ENCODE data around the gene LGR6.

Gene LGR6

GRCh38 chr1:202214089-202214843 lies 20.7 kb downstream of the LGR6 start:
- H3K9ac ChIP-seq = peak overlapping the region in 9 of 11 experiments; percentile 22 to 63 (median 47); a peak in 13 of 22 replicates
- H3K27me3 ChIP-seq = peaks cover 0 to 30% (median 11%) of the 10 kb centered on the region in 11 experiments; a peak in 18 of 22 replicates
- H4K20me1 ChIP-seq = peaks cover 0 to 11% (median 0%) of the 10 kb centered on the region in 11 experiments; a peak in 2 of 22 replicates
- peak overlapping the region; percentile 85 to 94 (median 89) for H3K4me2 ChIP-seq
- peak overlapping the region in 1 of 11 experiments; percentile 30; a peak in 1 of 22 replicates for H3K27ac ChIP-seq
- H3K36me3 ChIP-seq = no peaks in the 10 kb centered on the region
- peak overlapping the region; percentile 40 to 67 (median 50) for H3K4me3 ChIP-seq
- H3K9me3 ChIP-seq (replicated peaks in 1 of 11) = no peaks in the 10 kb centered on the region
- H3K4me1 ChIP-seq = peaks cover 13 to 50% (median 33%) of the 10 kb centered on the region in 10 experiments; a peak in 19 of 20 replicates
- TF ChIP-seq Cebpa-rat (IDR thresholded peaks at IDR 0.05) = no peak

- Histone ChIP-seq H3K27ac (no peak overlapping the region), H3K9me3 (replicated peaks in 1 of 11) (no peaks in the 10 kb centered on the region), H3K4me2 (peak overlapping the region in 6 of 11 experiments; percentile 11 to 43 (median 28); a peak in 6 of 22 replicates), H3K4me3 (no peak overlapping the region), H3K36me3 (no peaks in the 10 kb centered on the region), H3K4me1 (peaks cover 13 to 50% (median 33%) of the 10 kb centered on the region in 10 experiments; a peak in 19 of 20 replicates), H3K9ac (no peak overlapping the region; a peak in 1 of 22 replicates), H3K27me3 (peaks cover 0 to 30% (median 11%) of the 10 kb centered on the region in 11 experiments; a peak in 18 of 22 replicates), H4K20me1 (peaks cover 0 to 11% (median 0%) of the 10 kb centered on the region in 11 experiments; a peak in 2 of 22 replicates)
- TF ChIP-seq Cebpa-rat (IDR thresholded peaks at IDR 0.05) = no peak
Measured at GRCh38 chr1:202215472-202216130, 22.0 kb downstream of the LGR6 start.

- 0 out of 22 replicates have a peak, but pooled peaks of 1 of the 11 experiments have one; percentile 11 for TF ChIP-seq Cebpa-rat (IDR thresholded peaks at IDR 0.05)
- H4K20me1 ChIP-seq = peaks cover 0 to 11% (median 0%) of the 10 kb centered on the region in 11 experiments; a peak in 2 of 22 replicates
- no peak overlapping the region for H3K4me3 ChIP-seq
- H3K9ac ChIP-seq = no peak overlapping the region
- H3K4me1 ChIP-seq = peaks cover 13 to 61% (median 43%) of the 10 kb centered on the region in 10 experiments; a peak in 19 of 20 replicates
- H3K9me3 ChIP-seq (replicated peaks in 1 of 11) = no peaks in the 10 kb centered on the region
- H3K27ac ChIP-seq = no peak overlapping the region
- no peaks in the 10 kb centered on the region for H3K36me3 ChIP-seq
- H3K4me2 ChIP-seq = peak overlapping the region; percentile 13 to 53 (median 31); a peak in 19 of 22 replicates
- peaks cover 0 to 30% (median 11%) of the 10 kb centered on the region in 11 experiments; a peak in 18 of 22 replicates for H3K27me3 ChIP-seq
Measured at GRCh38 chr1:202216691-202217090, 23.1 kb downstream of the LGR6 start.

DNA sequence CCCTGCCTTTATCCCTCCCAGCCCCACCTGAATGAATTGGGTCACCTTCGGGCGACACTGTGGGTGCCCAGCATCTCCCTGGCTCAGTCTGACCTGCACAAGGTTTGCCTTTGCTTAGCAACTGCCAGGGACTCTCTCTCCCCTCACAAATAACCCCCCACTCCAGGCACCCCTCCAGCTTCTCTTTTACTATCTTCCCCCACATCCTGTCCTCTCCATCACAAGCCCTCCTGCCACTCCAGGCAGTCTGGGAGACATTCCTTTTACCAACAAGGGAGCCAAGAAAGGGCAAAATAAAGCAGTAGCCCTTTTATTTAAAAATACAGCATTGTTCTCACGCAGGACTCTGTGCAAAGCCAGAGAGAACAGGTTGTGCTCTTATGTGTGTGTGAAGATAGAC lies 23.9 kb downstream of the LGR6 start:
- TF ChIP-seq Cebpa-rat (IDR thresholded peaks at IDR 0.05) = no peak
- Histone ChIP-seq H3K36me3 (no peaks in the 10 kb centered on the region), H3K27me3 (peaks cover 0 to 30% (median 11%) of the 10 kb centered on the region in 11 experiments; a peak in 18 of 22 replicates), H4K20me1 (peaks cover 0 to 7% (median 0%) of the 10 kb centered on the region in 11 experiments; a peak in 2 of 22 replicates), H3K4me2 (peak overlapping the region in 3 of 11 experiments; percentile 50 to 53 (median 52); a peak in 3 of 22 replicates), H3K4me3 (no peak overlapping the region), H3K9me3 (replicated peaks in 1 of 11) (no peaks in the 10 kb centered on the region), H3K27ac (no peak overlapping the region), H3K4me1 (peaks cover 13 to 69% (median 51%) of the 10 kb centered on the region in 10 experiments; a peak in 19 of 20 replicates), H3K9ac (no peak overlapping the region)

DNA sequence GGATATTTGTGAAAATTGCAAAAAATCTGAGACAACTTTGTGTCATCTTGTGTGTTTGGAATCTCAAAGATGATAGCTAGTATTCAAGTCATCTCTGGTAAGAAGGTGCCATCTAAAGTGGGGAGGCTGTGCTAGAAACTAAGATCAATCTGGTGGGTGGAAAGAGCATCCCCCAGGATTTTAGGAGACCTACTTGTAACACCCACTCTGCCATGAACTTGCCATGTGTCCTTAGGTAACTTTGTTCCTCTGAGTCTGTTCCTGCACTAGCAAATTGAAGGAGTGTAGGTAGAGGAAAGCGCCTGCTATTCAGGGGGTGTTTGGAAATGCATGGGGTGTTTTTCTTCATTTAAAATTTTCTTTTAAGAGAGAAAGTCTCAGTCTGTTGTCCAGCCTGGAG lies 24.4 kb downstream of the LGR6 start:
- Histone ChIP-seq H3K27ac (no peak overlapping the region), H3K27me3 (peaks cover 0 to 30% (median 11%) of the 10 kb centered on the region in 11 experiments; a peak in 18 of 22 replicates), H3K36me3 (no peaks in the 10 kb centered on the region), H3K4me3 (no peak overlapping the region), H3K4me2 (no peak overlapping the region), H4K20me1 (peaks cover 0 to 3% (median 0%) of the 10 kb centered on the region in 11 experiments; a peak in 2 of 22 replicates), H3K9me3 (replicated peaks in 1 of 11) (no peaks in the 10 kb centered on the region), H3K9ac (no peak overlapping the region), H3K4me1 (peaks cover 13 to 74% (median 56%) of the 10 kb centered on the region in 10 experiments; a peak in 19 of 20 replicates)
- TF ChIP-seq Cebpa-rat (IDR thresholded peaks at IDR 0.05) = no peak

GRCh38 chr1:202220733-202221132 lies 27.1 kb downstream of the LGR6 start:
- Histone ChIP-seq H3K4me1 (peaks cover 9 to 82% (median 64%) of the 10 kb centered on the region in 10 experiments; a peak in 18 of 20 replicates), H4K20me1 (no peaks in the 10 kb centered on the region; a peak in 2 of 22 replicates), H3K9ac (no peak overlapping the region), H3K4me2 (peak overlapping the region in 8 of 11 experiments; percentile 66 to 80 (median 76); a peak in 11 of 22 replicates), H3K36me3 (no peaks in the 10 kb centered on the region), H3K27ac (0 out of 22 replicates have a peak overlapping the region, but pooled peaks of 1 of the 11 experiments have one; percentile 22), H3K9me3 (replicated peaks in 1 of 11) (no peaks in the 10 kb centered on the region), H3K27me3 (0 out of 22 replicates have a peak, but pooled peaks cover 0 to 7% (median 0%) of the 10 kb centered on the region in 11 experiments), H3K4me3 (no peak overlapping the region)
- no peak for TF ChIP-seq Cebpa-rat (IDR thresholded peaks at IDR 0.05)

- peaks cover 0 to 4% (median 0%) of the 10 kb centered on the region in 11 experiments; a peak in 2 of 22 replicates for H4K20me1 ChIP-seq
- H3K9me3 ChIP-seq (replicated peaks in 1 of 11) = no peaks in the 10 kb centered on the region
- H3K27me3 ChIP-seq = 0 out of 22 replicates have a peak, but pooled peaks cover 0 to 4% (median 0%) of the 10 kb centered on the region in 11 experiments
- H3K4me2 ChIP-seq = peak overlapping the region in 10 of 11 experiments; percentile 4 to 80 (median 74); a peak in 19 of 22 replicates
- H3K27ac ChIP-seq = peak overlapping the region in 8 of 11 experiments; percentile 13 to 70 (median 47); a peak in 12 of 22 replicates
- peak overlapping the region in 6 of 11 experiments; percentile 29 to 60 (median 54); a peak in 9 of 22 replicates for H3K9ac ChIP-seq
- H3K36me3 ChIP-seq = peaks cover 0 to 13% (median 0%) of the 10 kb centered on the region in 11 experiments; a peak in 5 of 22 replicates
- H3K4me3 ChIP-seq = no peak overlapping the region
- TF ChIP-seq Cebpa-rat (IDR thresholded peaks at IDR 0.05) = no peak
- peaks cover under 1 to 83% (median 58%) of the 10 kb centered on the region in 10 experiments; a peak in 18 of 20 replicates for H3K4me1 ChIP-seq
Measured at GRCh38 chr1:202221911-202222909, 28.6 kb downstream of the LGR6 start.
